Small intestine (tissue), 7 donors: Measurements from ENCODE around the gene CCDC196. TPM values are rescaled to one million over a fixed set of nuclear protein-coding genes. Genes with fewer than 3 reads are reported as not detected.
"Not testable (repeated sequence)": the region's sequence is repeated elsewhere in the genome, so short reads cannot be mapped to it uniquely, and the experiment has no call there.

Experiments used
- DNase-seq, 2 donors: peaks; one replicate each; pipeline versions ENCODE4 v3.0.0 to v3.0.0-alpha.2; 2013
- FAIRE-seq: peaks from 2 replicates; lab custom pipeline; 2012; peaks lifted over from hg19 to GRCh38; lab: Jason Lieb, UNC
- H3K27ac ChIP-seq, 3 donors: one replicate each; pipeline ENCODE4 v1.5.1; 2013; ENCODE audit warnings: low read length in 2 of 3, mild to moderate bottlenecking in 2 of 3, control low read depth in 1 of 3, inconsistent platforms in 1 of 3, low read depth in 1 of 3, moderate library complexity in 1 of 3
- H3K27me3 ChIP-seq, 3 donors: one replicate each; pipeline ENCODE4 v1.6.1; 2013; ENCODE audit warnings: low read length in 3 of 3, inconsistent platforms in 1 of 3; ENCODE audit not compliant: control insufficient read depth in 3 of 3, insufficient read depth in 3 of 3
- H3K36me3 ChIP-seq, 3 donors: one replicate each; pipeline ENCODE4 v1.6.1; 2013; ENCODE audit warnings: low read length in 3 of 3, inconsistent platforms in 1 of 3, low read depth in 1 of 3, mild to moderate bottlenecking in 1 of 3, moderate library complexity in 1 of 3; ENCODE audit not compliant: control insufficient read depth in 3 of 3, insufficient read depth in 2 of 3
- H3K4me1 ChIP-seq, 3 donors: one replicate each; pipeline ENCODE4 v1.6.1; 2013; ENCODE audit warnings: low read length in 2 of 3, inconsistent platforms in 1 of 3, low read depth in 1 of 3, mild to moderate bottlenecking in 1 of 3, moderate library complexity in 1 of 3; ENCODE audit not compliant: control insufficient read depth in 3 of 3, insufficient read depth in 2 of 3
- H3K4me3 ChIP-seq, 3 donors: one replicate each; pipeline ENCODE4 v1.5.1; 2013; ENCODE audit warnings: low read length in 3 of 3, control low read depth in 1 of 3, inconsistent platforms in 1 of 3, low read depth in 1 of 3, mild to moderate bottlenecking in 1 of 3, moderate library complexity in 1 of 3
- H3K9me3 ChIP-seq, 2 donors: one replicate each; pipeline ENCODE4 v1.6.1; 2013; ENCODE audit warnings: low read depth in 1 of 2, low read length in 1 of 2; ENCODE audit not compliant: control insufficient read depth in 2 of 2, insufficient read depth in 1 of 2
- WGBS, 3 donors: extraction: QIAGEN DNeasy Blood & Tissue Kit; methylation state at CpG; one replicate each; pipeline ENCODE4 v1.1.7; 2013; 5-methylcytosine and 5-hydroxymethylcytosine counted together
- polyA plus RNA-seq, 4 donors: library from polyadenylated mRNA; stranded (reverse) in 3 of 4; unstranded in 1 of 4; fragments of 200-250 nt in 3 of 4; fragments of 120-200 nt in 1 of 4; gene quantifications; one replicate each; pipeline versions ENCODE4 v1.2.1 to v1.2.3, GENCODE V29; 2013
- donor health status: healthy with polysubstance abuse.
- donor health status: control.
- donor health status: control.
- donor health status: Bipolar disorder and iron deficiency.
- donor health status: healthy.

CCDC196 gene
- polyA plus RNA-seq, 4 donors, result 0.03 to 1.3 TPM; not detected in 2

DNA sequence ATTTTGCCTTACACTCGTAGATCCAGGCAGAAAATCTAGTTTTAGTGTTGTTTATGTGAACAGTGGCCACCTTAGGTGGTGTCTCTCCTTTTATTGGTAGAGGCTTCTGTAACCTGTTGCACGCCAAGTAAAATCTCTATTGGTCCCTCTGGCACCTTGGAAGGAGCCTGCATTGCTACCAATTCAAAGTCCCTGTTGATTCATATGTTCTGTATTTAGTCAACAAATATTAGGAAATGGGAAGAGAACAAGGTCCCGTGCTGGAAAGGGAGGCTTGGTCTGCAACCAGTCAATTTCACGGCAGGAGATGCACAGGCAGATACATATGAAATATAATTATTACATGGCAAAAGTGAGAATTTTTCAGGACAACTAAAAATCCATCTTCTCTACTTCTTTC lies 15.4 kb downstream of the CCDC196 start:
- no peak for FAIRE-seq
- H3K4me3 ChIP-seq, result no peak overlapping the region

DNA sequence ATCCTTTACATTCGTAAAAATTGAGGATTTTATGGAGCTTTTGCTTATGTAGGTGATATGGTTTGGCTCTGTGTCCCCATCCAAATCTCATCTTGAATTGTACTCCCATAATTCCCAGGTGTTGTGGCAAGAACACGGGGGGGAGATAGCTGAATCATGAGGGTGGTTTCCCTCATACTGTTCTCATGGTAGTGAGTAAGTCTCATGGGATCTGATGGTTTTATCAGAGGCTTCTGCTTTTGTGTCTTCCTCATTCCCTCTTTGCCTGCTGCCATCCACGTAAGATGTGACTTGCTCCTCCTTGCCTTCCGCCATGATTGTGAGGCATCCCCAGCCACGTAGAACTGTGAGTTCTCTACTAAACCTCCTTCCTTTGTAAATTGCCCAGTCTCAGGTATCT lies 16.7 kb downstream of the CCDC196 start:
- not testable (repeated sequence) for H3K4me3 ChIP-seq, DNase-seq, H3K27me3 ChIP-seq, H3K27ac ChIP-seq, H3K9me3 ChIP-seq, H3K36me3 ChIP-seq, H3K4me1 ChIP-seq, FAIRE-seq
- 88 to 93% (median 89%) methylated on average over 5 of the region's 5 CpGs for WGBS, 3 donors

More for the DNA sequence above, 15.4 kb downstream of the CCDC196 start:
- H3K27me3 ChIP-seq, result no peaks in the 10 kb centered on the region
- no peak for DNase-seq
- H3K36me3 ChIP-seq, result no peaks in the 10 kb centered on the region
- no peaks in the 10 kb centered on the region for H3K4me1 ChIP-seq
- H3K9me3 ChIP-seq, result no peaks in the 10 kb centered on the region
- H3K27ac ChIP-seq, result no peak overlapping the region
- 51 to 70% (median 65%) methylated on average over 4 of the region's 4 CpGs for WGBS, 3 donors

GRCh38 chr14:66503532-66503931 lies 17.4 kb downstream of the CCDC196 start:
- Histone ChIP-seq H3K27ac (no peak overlapping the region), H3K27me3 (no peaks in the 10 kb centered on the region), H3K4me3 (no peak overlapping the region), H3K36me3 (no peaks in the 10 kb centered on the region), H3K9me3 (no peaks in the 10 kb centered on the region), H3K4me1 (no peaks in the 10 kb centered on the region)
- FAIRE-seq (no peak), DNase-seq (no peak)
- WGBS, 3 donors, result 74 to 83% (median 76%) methylated on average over 1 of the region's 1 CpG

DNA sequence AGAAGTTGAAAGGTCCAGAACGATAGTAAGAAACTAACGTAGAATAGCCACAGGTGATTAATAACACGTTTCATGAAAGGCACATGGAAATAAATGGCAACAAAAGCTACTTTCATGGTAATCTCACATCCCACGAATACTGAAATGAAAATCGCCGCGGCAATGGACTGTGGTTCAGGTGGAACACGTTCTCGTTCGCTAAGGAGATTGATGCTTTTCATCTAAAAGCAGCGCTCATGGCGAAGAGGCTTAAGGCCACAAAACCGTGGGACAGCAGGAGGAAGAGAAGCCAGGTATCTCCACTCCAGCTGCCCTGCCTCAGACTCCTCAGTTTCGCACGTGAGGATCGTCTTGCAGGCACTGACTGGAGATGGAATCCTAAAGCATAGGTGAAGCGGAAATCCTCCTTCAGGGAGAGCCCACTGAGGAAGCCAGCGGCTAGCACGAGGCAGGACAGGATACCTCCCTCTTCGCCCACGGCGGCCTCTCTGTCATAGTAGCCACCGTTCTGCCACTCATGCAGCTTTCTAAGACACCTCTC lies 21.1 kb downstream of the CCDC196 start:
- WGBS, 3 donors, result 1 to 2% (median 1%) methylated on average over 23 of the region's 23 CpGs
- Histone ChIP-seq H3K9me3 (no peaks in the 10 kb centered on the region), H3K4me1 (peaks cover 0 to 3% (median 0%) of the 10 kb centered on the region in 3 donors), H3K36me3 (no peaks in the 10 kb centered on the region), H3K27me3 (no peaks in the 10 kb centered on the region), H3K4me3 (peak overlapping the region; percentile 55 to 98 (median 74)), H3K27ac (peak overlapping the region; percentile 60 to 94 (median 63))
- FAIRE-seq (no peak), DNase-seq (no peak)

GRCh38 chr14:66507722-66508546 lies 21.8 kb downstream of the CCDC196 start, which contains the start of gene GPHN:
Gene GPHN (plus strand): TSS chr14:66508147.
- Histone ChIP-seq H3K27me3 (no peaks in the 10 kb centered on the region), H3K4me1 (peaks cover 0 to 3% (median 0%) of the 10 kb centered on the region in 3 donors), H3K9me3 (no peaks in the 10 kb centered on the region), H3K27ac (peak within 1 kb of the TSS; percentile 63 to 94 (median 82)), H3K36me3 (no peaks in the 10 kb centered on the region), H3K4me3 (peak within 1 kb of the TSS; percentile 55 to 98 (median 74))
- FAIRE-seq (no peak), DNase-seq (peak; percentile 98)
- 1% methylated on average over 88 to 91 of the region's 91 CpGs for WGBS, 3 donors

GRCh38 chr14:66508547-66508845 lies 22.3 kb downstream of the CCDC196 start:
- H3K27me3 ChIP-seq, result no peaks in the 10 kb centered on the region
- peak overlapping the region; percentile 63 to 94 (median 82) for H3K27ac ChIP-seq
- FAIRE-seq (no peak), DNase-seq (no peak)
- peaks cover 0 to 3% (median 0%) of the 10 kb centered on the region in 3 donors for H3K4me1 ChIP-seq
- no peaks in the 10 kb centered on the region for H3K36me3 ChIP-seq
- H3K9me3 ChIP-seq, result no peaks in the 10 kb centered on the region
- H3K4me3 ChIP-seq, result peak overlapping the region; percentile 55 to 98 (median 74)
- 0 to 1% (median 0%) methylated on average over 15 to 19 of the region's 19 CpGs for WGBS, 3 donors

DNA sequence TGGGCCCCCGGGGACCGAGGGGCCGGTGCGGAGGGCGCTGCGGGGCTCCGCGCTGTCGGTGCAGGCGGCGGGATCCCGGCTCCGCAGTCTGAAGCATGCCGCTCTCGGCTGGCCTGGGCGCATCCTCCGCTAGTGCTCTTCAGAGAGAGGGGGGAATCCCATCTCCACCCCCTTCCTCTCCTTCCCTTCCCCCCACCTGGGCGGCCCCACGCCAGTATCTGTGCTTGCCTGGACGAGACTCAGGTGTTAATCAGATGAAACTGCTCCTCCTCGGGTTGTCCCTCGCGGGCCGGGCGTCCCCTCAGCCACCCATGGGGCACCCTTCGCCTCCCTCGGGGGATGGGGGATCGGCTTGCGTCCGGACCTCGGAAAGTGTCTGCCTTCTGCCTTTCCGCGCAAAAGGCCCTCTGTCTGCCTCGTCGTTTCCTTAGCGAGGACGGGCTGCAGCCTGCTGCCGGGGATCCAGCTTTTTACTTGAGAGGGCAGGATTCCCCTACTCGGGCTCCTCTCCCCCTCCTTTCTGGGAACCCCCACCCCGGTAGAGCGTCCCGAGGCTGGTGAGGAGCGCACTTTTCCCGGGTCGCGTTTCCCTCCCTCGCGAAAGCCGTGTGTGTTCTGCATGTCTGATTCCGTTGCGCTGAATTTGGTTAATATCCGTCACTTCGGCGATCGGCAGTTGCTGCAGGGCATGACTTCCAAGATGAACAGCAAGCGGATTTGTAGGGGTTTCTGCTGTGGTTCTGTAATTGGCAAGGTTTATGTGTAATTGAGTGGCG lies 22.9 kb downstream of the CCDC196 start:
- peaks cover 0 to 3% (median 0%) of the 10 kb centered on the region in 3 donors for H3K4me1 ChIP-seq
- no peaks in the 10 kb centered on the region for H3K9me3 ChIP-seq
- H3K27ac ChIP-seq, result peak overlapping the region; percentile 63 to 94 (median 82)
- H3K36me3 ChIP-seq, result no peaks in the 10 kb centered on the region
- H3K4me3 ChIP-seq, result peak overlapping the region; percentile 55 to 98 (median 74)
- FAIRE-seq (no peak), DNase-seq (peak; percentile 29 to 71)
- 0 to 1% (median 1%) methylated on average over 44 to 57 of the region's 57 CpGs for WGBS, 3 donors
- no peaks in the 10 kb centered on the region for H3K27me3 ChIP-seq

GRCh38 chr14:66509874-66510273 lies 23.7 kb downstream of the CCDC196 start:
- no peak overlapping the region for H3K27ac ChIP-seq
- peak overlapping the region in 2 of 3 donors; percentile 74 to 98 for H3K4me3 ChIP-seq
- WGBS, 3 donors, result 16 to 46% (median 26%) methylated on average over 4 of the region's 4 CpGs
- no peaks in the 10 kb centered on the region for H3K27me3 ChIP-seq
- H3K36me3 ChIP-seq, result no peaks in the 10 kb centered on the region
- FAIRE-seq (no peak), DNase-seq (peak in 1 of 2 donors; percentile 12)
- H3K4me1 ChIP-seq, result peaks cover 0 to 3% (median 0%) of the 10 kb centered on the region in 3 donors
- H3K9me3 ChIP-seq, result no peaks in the 10 kb centered on the region
